B cell (primary cell): Measurements from ENCODE around the gene TBL1XR1. TPM values are rescaled to one million over a fixed set of nuclear protein-coding genes. Genes with fewer than 3 reads are reported as not detected.

Experiments used
- ATAC-seq: fragments of 200-7000 bp; cut with Tn5 transposase; one replicate; pipeline ENCODE4 v1.10.0; 2021; ENCODE audit warnings: low read depth, mild to moderate bottlenecking, moderate number of reproducible peaks, moderate library complexity
- CTCF ChIA-PET: fragments of 350-600 bp; sonication (Branson Sonifier 250); formaldehyde crosslinking; loops from one replicate; lab custom pipeline; 2021; ENCODE audit warnings: antibody characterized with exemption, inconsistent platforms; lab: Charles Lee
- POLR2A ChIA-PET: fragments of 350-600 bp; sonication (Branson Sonifier 250); formaldehyde crosslinking; loops from one replicate; lab custom pipeline; 2021; ENCODE audit warnings: antibody characterized with exemption; lab: Charles Lee
- DNase-seq: peaks from one replicate; pipeline ENCODE4 v3.0.0; 2013
- H2AFZ ChIP-seq: 2 replicates; pipeline ENCODE4 v1.6.1; 2012; ENCODE audit warnings: mild to moderate bottlenecking, low read depth, low read length; ENCODE audit not compliant: insufficient read depth, poor library complexity, severe bottlenecking
- H3K27ac ChIP-seq, 2 donors: 1 replicate in 1 of 2; 2 replicates in 1 of 2; pipeline ENCODE4 v1.5.1; 2012 to 2013; ENCODE audit warnings: low read length in 2 of 2, mild to moderate bottlenecking in 2 of 2, moderate library complexity in 1 of 2
- H3K27me3 ChIP-seq, 4 experiments: fragments of 200-600 bp in 1 of 4; sonication (generic) in 1 of 4; replicated peaks in 1 of 4; 1 replicate in 2 of 4; 2 replicates in 2 of 4; pipeline versions ENCODE4 v1.6.1 to v1.7.0; 2013 to 2016; ENCODE audit warnings: low read length in 3 of 4, mild to moderate bottlenecking in 2 of 4, mixed read lengths in 1 of 4, moderate library complexity in 1 of 4; ENCODE audit not compliant: insufficient read depth in 4 of 4, control insufficient read depth in 3 of 4; ENCODE audit errors: control extremely low read depth in 1 of 4
- H3K36me3 ChIP-seq, 2 experiments: replicated peaks in 1 of 2; 1 replicate in 1 of 2; 2 replicates in 1 of 2; pipeline versions ENCODE4 v1.6.1 to v1.7.1; 2013; ENCODE audit warnings: low read length in 1 of 2; ENCODE audit not compliant: insufficient read depth in 2 of 2, control insufficient read depth in 1 of 2; ENCODE audit errors: control extremely low read depth in 1 of 2, extremely low read depth in 1 of 2
- H3K4me1 ChIP-seq, 2 donors: fragments of 200-600 bp in 1 of 2; sonication (generic) in 1 of 2; 1 replicate in 1 of 2; 2 replicates in 1 of 2; pipeline versions ENCODE4 v1.5.1 to v1.6.1; 2013 to 2017; ENCODE audit warnings: low read length in 2 of 2; ENCODE audit not compliant: control insufficient read depth in 2 of 2, insufficient read depth in 2 of 2
- H3K4me2 ChIP-seq: replicated peaks from 2 replicates; pipeline ENCODE3; 2012; ENCODE audit warnings: mild to moderate bottlenecking, low read depth, low read length; ENCODE audit not compliant: poor library complexity, severe bottlenecking
- H3K4me3 ChIP-seq, 5 experiments: fragments of 200-600 bp in 1 of 5; sonication (generic) in 1 of 5; 1 replicate in 3 of 5; 2 replicates in 2 of 5; pipeline versions ENCODE4 v1.5.1 to v1.7.0; 2011 to 2016; ENCODE audit warnings: low read length in 4 of 5, mild to moderate bottlenecking in 4 of 5, low read depth in 2 of 5, control low read depth in 1 of 5, moderate library complexity in 1 of 5; ENCODE audit not compliant: insufficient read depth in 1 of 5; ENCODE audit errors: control extremely low read depth in 1 of 5, extremely low read depth in 1 of 5
- H3K79me2 ChIP-seq: fragments of 200-600 bp; sonication (generic); one replicate; pipeline ENCODE4 v1.6.0; 2016; ENCODE audit warnings: low read length; ENCODE audit not compliant: control insufficient read depth, insufficient read depth
- H3K9ac ChIP-seq: fragments of 200-600 bp; sonication (generic); 2 replicates; pipeline ENCODE4 v1.6.1; 2017; ENCODE audit warnings: mild to moderate bottlenecking, low read length, moderate library complexity
- H3K9me3 ChIP-seq, 3 donors: one replicate each; pipeline versions ENCODE4 v1.6.1 to v1.7.1; 2013; ENCODE audit warnings: low read length in 2 of 3; ENCODE audit not compliant: control insufficient read depth in 2 of 3, insufficient read depth in 1 of 3; ENCODE audit errors: control extremely low read depth in 1 of 3
- H4K20me1 ChIP-seq: 2 replicates; pipeline ENCODE4 v1.6.0; 2012; ENCODE audit warnings: mild to moderate bottlenecking, low read length; ENCODE audit not compliant: insufficient read depth, control insufficient read depth, poor library complexity, severe bottlenecking
- H3K27ac Mint-ChIP-seq: one replicate; pipeline ENCODE4 v1.8.0; 2021; ENCODE audit warnings: mixed read lengths
- H3K27me3 Mint-ChIP-seq: one replicate; pipeline ENCODE4 v1.8.0; 2021; ENCODE audit warnings: mixed read lengths
- H3K4me1 Mint-ChIP-seq: one replicate; pipeline ENCODE4 v1.8.0; 2021; ENCODE audit warnings: mixed read lengths
- H3K4me3 Mint-ChIP-seq: one replicate; pipeline ENCODE4 v1.8.0; 2021; ENCODE audit warnings: mixed read lengths
- H3K9me3 Mint-ChIP-seq: one replicate; pipeline ENCODE4 v1.8.0; 2022; ENCODE audit warnings: mixed read lengths; ENCODE audit not compliant: insufficient read depth
- EZH2 ChIP-seq: IDR thresholded peaks from 2 replicates; pipeline ENCODE4 v1.6.1; 2012; ENCODE audit warnings: borderline replicate concordance, low read depth, mild to moderate bottlenecking, moderate library complexity, low read length; ENCODE audit not compliant: insufficient read depth, poor library complexity, severe bottlenecking
- WGBS: methylation state at CpG from one replicate; pipeline ENCODE4 v1.1.5; 2013; ENCODE audit warnings: missing lambda C conversion rate; ENCODE audit not compliant: insufficient coverage; 5-methylcytosine and 5-hydroxymethylcytosine counted together
- intact Hi-C: fragments of 100-400 bp; cut with micrococcal nuclease; formaldehyde crosslinking; loops from one replicate; pipeline ENCODE4 v1.10.0; 2022
- polyA plus RNA-seq: library from polyadenylated mRNA; depleted of rRNA; stranded (reverse); fragments of >200 nt; gene quantifications from 2 replicates; pipeline ENCODE4 v1.2.3, GENCODE V29; 2012
- total RNA-seq, 2 donors: library from RNA; stranded (reverse); fragments of 120-200 nt in 1 of 2; gene quantifications; 1 replicate in 1 of 2; 2 replicates in 1 of 2; pipeline versions ENCODE4 v1.2.3 to v1.2.4, GENCODE V29; 2013 to 2022
- TF ChIP-seq, protein P1 (sequence below): fragments of 200-600 bp; IDR thresholded peaks from one replicate; pipeline ENCODE4 v1.8.0; 2022; ENCODE audit warnings: antibody characterized with exemption, mild to moderate bottlenecking

Gene TBL1XR1
- total and polyA plus RNA-seq, 2 donors (not counting 1 experiment from before 2014, with no cell fraction given) = 17.6 to 128 TPM

DNA sequence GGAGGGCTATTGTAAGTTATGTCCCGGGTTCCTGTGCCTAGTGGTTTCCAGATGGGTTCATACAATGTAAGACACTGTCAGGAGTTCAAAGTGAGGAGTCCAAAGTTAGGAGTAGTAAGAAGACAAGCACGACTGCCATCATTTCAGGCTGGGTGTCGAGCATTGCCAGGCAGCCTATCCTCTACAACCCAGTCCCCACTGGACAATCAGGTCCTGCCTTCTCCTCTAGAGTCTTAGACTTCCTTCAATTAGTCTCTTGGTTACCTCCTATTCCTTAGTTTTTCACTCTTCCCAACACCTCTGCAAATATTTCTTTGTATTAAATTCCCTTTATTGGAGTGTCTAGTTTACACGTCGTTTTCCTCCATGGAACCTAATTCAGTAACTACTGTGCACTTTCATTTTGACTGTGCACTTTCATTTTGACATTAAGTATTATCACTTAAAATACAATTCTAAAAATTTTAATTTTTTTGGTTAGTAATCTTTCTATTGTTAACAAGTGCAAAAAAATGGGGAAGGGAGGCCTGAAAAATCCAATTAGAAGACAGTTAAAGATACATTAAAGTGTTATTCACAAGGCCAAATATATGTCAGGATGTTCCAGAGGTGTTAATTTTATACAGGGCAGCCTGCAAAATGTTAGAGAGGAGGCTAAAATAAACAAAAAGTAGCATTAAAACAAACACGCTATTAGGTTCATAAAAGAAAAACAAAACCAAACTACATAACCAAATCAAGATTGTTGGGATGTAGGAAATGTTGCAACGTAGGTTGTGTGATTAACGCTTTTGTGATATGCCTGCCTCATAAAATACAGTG lies 155.3 kb downstream of the TBL1XR1 start:
- TF ChIP-seq EZH2 = no peak
- TF ChIP-seq, protein P1, sequence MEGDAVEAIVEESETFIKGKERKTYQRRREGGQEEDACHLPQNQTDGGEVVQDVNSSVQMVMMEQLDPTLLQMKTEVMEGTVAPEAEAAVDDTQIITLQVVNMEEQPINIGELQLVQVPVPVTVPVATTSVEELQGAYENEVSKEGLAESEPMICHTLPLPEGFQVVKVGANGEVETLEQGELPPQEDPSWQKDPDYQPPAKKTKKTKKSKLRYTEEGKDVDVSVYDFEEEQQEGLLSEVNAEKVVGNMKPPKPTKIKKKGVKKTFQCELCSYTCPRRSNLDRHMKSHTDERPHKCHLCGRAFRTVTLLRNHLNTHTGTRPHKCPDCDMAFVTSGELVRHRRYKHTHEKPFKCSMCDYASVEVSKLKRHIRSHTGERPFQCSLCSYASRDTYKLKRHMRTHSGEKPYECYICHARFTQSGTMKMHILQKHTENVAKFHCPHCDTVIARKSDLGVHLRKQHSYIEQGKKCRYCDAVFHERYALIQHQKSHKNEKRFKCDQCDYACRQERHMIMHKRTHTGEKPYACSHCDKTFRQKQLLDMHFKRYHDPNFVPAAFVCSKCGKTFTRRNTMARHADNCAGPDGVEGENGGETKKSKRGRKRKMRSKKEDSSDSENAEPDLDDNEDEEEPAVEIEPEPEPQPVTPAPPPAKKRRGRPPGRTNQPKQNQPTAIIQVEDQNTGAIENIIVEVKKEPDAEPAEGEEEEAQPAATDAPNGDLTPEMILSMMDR = no peak
- peaks cover 27 to 60% of the 10 kb centered on the region in 2 experiments for H3K36me3 ChIP-seq

GRCh38 chr3:177041021-177041729 lies 156.1 kb downstream of the TBL1XR1 start:
- Histone ChIP-seq H3K4me3 (no peak overlapping the region), H3K4me2 (no peak overlapping the region), H3K27me3 (no peaks in the 10 kb centered on the region), H4K20me1 (no peaks in the 10 kb centered on the region), H3K9ac (no peak overlapping the region), H3K27ac (no peak overlapping the region), H3K79me2 (no peaks in the 10 kb centered on the region), H2AFZ (no peak overlapping the region), H3K9me3 (peaks cover 0 to 1% (median 0%) of the 10 kb centered on the region in 3 donors), H3K36me3 (peaks cover 25 to 60% of the 10 kb centered on the region in 2 experiments), H3K4me1 (no peaks in the 10 kb centered on the region)
- Mint-ChIP-seq H3K27me3 (no peaks in the 10 kb centered on the region), H3K9me3 (no peaks in the 10 kb centered on the region), H3K4me1 (peaks cover 8% of the 10 kb centered on the region), H3K4me3 (no peak overlapping the region), H3K27ac (no peak overlapping the region)
- no peak for ATAC-seq
- 90% methylated on average over 2 of the region's 2 CpGs for WGBS
- POLR2A ChIA-PET = no interaction called here
- no peak for TF ChIP-seq EZH2
- TF ChIP-seq, protein P1 = no peak
- no peak for DNase-seq
- CTCF ChIA-PET = no interaction called here
- intact Hi-C loops = no loop called here

More for the DNA sequence above, 155.3 kb downstream of the TBL1XR1 start:
- ATAC-seq (no peak), DNase-seq (no peak)
- no peaks in the 10 kb centered on the region for H3K79me2 ChIP-seq
- no peak overlapping the region for H3K4me3 ChIP-seq
- WGBS = 86% methylated on average over 3 of the region's 8 CpGs
- intact Hi-C loops = no loop called here
- H3K4me1 Mint-ChIP-seq = peaks cover 7% of the 10 kb centered on the region
- H3K27me3 Mint-ChIP-seq = no peaks in the 10 kb centered on the region
- no peak overlapping the region for H3K9ac ChIP-seq
- no peak overlapping the region for H3K4me2 ChIP-seq
- no peaks in the 10 kb centered on the region for H3K4me1 ChIP-seq
- H3K4me3 Mint-ChIP-seq = no peak overlapping the region
- H3K27ac Mint-ChIP-seq = no peak overlapping the region
- H3K9me3 Mint-ChIP-seq = no peaks in the 10 kb centered on the region
- ChIA-PET POLR2A (no interaction called here), CTCF (no interaction called here)
- no peaks in the 10 kb centered on the region for H3K27me3 ChIP-seq
- no peaks in the 10 kb centered on the region for H4K20me1 ChIP-seq
- H3K27ac ChIP-seq = no peak overlapping the region
- H3K9me3 ChIP-seq = peaks cover 0 to 1% (median 0%) of the 10 kb centered on the region in 3 donors
- no peak overlapping the region for H2AFZ ChIP-seq
